GM19193 (cell line): ENCODE data around the gene CELSR2.

ENCODE experiments used
- POLR2A ChIP-seq: IDR thresholded peaks from 4 replicates; pipeline ENCODE4 v1.6.1; 2011; ENCODE audit not compliant: insufficient read depth, insufficient read length; ENCODE audit errors: extremely low read depth

The CELSR2 gene

GRCh38 chr1:109241344-109241743 is 8.0 kb upstream of the CELSR2 start:
- no peak for TF ChIP-seq POLR2A

DNA sequence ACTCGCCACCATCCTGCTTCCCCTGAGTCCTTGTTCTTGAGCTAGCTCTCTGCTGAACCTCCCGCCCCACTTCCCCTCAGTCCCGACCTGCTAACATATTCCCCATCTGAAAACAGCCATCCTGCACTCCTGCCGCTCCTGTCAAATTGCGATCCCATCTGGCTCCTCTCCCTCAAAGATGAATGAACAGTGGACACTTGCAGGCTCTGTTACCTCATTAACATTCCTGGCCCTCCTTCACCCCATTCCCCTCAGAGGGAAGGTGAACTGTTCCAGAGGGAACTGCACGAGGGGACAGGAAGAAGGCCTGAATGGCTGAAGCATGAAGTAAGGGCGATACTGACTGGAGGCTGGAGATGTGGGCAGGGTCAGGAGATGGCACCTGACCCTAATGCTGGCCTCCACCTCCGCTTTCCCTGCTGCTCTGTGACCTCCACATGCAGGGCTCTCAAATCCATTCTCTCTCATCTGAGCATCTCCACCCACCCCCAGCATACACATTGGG is 7.4 kb upstream of the CELSR2 start:
- no peak for TF ChIP-seq POLR2A

GRCh38 chr1:109242387-109242786 is 7.0 kb upstream of the CELSR2 start:
- TF ChIP-seq POLR2A = no peak

GRCh38 chr1:109243221-109243620 is 6.1 kb upstream of the CELSR2 start:
- TF ChIP-seq POLR2A = no peak

DNA sequence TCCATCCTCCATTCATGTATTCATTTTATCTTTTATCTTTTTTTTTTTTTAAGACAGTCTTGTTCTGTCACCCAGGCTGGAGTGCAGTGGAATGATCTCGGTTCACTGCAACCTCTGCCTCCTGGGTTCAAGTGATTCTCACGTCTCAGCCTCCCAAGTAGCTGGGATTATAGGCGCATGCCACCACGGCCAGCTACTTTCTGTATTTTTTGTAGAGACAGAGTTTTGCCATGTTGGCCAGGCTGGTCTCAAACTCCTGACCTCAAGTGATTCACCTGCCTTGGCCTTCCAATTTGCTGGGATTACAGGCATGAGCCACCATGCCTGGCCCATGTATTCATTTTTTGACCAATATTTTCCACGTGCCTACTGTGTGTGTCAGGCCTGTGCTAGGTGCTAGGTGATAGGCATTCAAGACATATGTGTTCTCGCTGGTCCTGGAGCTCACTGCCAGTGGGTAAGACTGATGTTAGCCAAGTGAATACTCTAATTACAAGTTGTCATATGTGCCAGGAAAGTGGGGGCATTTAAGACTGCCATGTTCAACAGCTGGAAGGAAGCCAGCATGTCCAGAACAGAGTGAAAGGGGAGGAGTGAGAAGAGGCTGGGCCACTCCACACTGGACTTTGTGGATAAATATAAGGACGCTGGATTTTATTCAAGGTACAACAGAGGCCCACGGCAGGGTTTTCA is 5.3 kb upstream of the CELSR2 start:
- TF ChIP-seq POLR2A = no peak

GRCh38 chr1:109246141-109246551 is 3.2 kb upstream of the CELSR2 start:
- no peak for TF ChIP-seq POLR2A

DNA sequence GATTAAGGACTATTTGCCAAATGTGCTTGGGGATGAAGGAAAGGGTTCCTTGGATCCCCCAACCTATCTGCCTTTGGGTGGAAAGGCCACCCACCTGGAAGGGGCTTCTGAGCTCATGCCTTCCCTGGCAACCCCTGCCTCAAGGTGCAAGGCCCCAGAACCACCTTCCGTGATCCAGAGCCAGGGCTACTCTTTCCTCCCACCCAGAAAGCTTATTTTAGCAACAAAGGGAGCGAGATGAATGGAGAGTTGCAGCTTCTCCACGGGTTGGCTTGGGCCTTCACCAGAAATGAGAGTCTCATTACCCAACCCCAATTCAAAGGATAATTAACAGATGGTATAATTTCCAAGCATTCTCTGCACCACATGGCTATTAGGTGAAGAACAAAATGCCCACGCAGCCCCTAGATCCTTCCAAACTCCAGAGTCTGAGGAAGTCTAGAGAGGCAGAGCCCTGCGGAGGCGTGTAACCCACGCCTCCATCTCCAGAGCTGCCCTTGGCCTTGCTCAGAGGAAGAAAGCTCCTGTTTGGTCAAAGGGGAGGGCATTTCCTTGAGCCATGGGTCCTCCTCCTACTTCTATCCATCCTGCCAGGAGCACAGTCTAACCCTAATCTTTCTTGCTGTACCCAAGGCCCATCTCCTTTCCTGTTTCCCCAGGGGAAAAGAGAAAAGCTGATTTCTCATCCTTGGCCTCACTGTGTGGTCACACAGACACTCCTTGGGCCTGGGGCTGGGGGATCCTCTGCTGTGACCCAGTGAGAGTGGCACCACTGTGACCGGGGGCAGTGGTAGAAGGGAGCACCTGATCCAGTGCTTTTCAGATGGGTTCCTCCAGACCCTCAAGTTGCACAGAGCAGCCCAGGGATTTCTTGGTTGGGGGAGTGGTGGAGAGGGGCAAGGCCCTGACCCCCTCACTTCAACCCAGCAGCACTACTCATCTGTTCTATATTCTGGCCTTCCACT is 1.7 kb upstream of the CELSR2 start:
- TF ChIP-seq POLR2A = no peak

- TF ChIP-seq POLR2A = no peak
These were observed 919 bp upstream of the CELSR2 start for GRCh38 chr1:109248444-109248796.

DNA sequence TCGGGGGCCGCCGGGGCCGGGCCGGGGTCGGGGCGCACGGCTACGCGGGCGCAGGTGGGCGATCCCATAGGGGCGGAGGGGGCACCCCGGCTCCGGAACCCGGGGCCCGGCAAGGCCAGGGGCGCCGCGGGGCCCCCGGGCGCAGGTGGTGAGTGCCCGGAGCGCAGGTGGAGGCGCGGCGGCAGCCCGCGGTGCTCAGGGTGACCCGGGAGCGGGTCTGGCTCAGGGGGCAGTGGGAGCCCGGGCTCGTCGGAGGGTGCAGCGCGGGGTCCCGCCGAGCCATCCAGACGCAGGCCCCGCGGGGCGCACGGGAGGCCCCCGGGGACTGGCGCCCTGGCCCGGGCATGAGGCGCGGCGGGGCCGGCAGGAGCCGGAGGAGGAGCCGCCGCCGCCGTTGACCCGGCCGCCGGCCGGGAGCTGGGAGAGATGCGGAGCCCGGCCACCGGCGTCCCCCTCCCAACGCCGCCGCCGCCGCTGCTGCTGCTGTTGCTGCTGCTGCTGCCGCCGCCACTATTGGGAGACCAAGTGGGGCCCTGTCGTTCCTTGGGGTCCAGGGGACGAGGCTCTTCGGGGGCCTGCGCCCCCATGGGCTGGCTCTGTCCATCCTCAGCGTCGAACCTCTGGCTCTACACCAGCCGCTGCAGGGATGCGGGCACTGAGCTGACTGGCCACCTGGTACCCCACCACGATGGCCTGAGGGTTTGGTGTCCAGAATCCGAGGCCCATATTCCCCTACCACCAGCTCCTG is 489 bp downstream of the CELSR2 start:
- no peak for TF ChIP-seq POLR2A

GRCh38 chr1:109250454-109251276 is 1.3 kb downstream of the CELSR2 start:
- TF ChIP-seq POLR2A = no peak

GRCh38 chr1:109251277-109252166 is 2.2 kb downstream of the CELSR2 start:
- no peak for TF ChIP-seq POLR2A

- TF ChIP-seq POLR2A = no peak
These were observed 3.0 kb downstream of the CELSR2 start for GRCh38 chr1:109252167-109252892.

GRCh38 chr1:109252893-109253802 is 3.8 kb downstream of the CELSR2 start:
- no peak for TF ChIP-seq POLR2A
